HG02981 (cell line): ENCODE measurements around the gene GDF9.

Experiments used
- ATAC-seq: cut with Tn5 transposase; IDR thresholded peaks from one replicate; pipeline ENCODE4 v1.9.1; 2021; ENCODE audit warnings: mild to moderate bottlenecking, moderate library complexity; ENCODE audit not compliant: unreplicated experiment

Gene GDF9

GRCh38 chr5:132822650-132823480 is 43.4 kb downstream of the GDF9 start:
- ATAC-seq: no peak

GRCh38 chr5:132821791-132822190 is 44.5 kb downstream of the GDF9 start:
- ATAC-seq: no peak

- ATAC-seq: no peak
These were observed 44.9 kb downstream of the GDF9 start for GRCh38 chr5:132821350-132821749.

- ATAC-seq: peak; percentile 72
These were observed 46.0 kb downstream of the GDF9 start for GRCh38 chr5:132820162-132820754.

- no peak for ATAC-seq
These were observed 46.8 kb downstream of the GDF9 start for GRCh38 chr5:132819468-132819867.

GRCh38 chr5:132817011-132817410 is 49.3 kb downstream of the GDF9 start:
- ATAC-seq: no peak

GRCh38 chr5:132816554-132816953 is 49.7 kb downstream of the GDF9 start:
- ATAC-seq: no peak

- ATAC-seq: no peak
These were observed 50.2 kb downstream of the GDF9 start for GRCh38 chr5:132816083-132816482.

- no peak for ATAC-seq
These were observed 50.8 kb downstream of the GDF9 start for GRCh38 chr5:132815454-132815853.

- ATAC-seq: no peak
These were observed 51.6 kb downstream of the GDF9 start for GRCh38 chr5:132814503-132815294.

- no peak for ATAC-seq
These were observed 52.4 kb downstream of the GDF9 start for GRCh38 chr5:132813599-132814502.

- no peak for ATAC-seq
These were observed 53.3 kb downstream of the GDF9 start, which contains the start of gene SOWAHA for GRCh38 chr5:132812781-132813598. Gene SOWAHA (plus strand): TSS chr5:132813302. CDS start chr5:132813622, 320 bp downstream.

- no peak for ATAC-seq
These were observed 54.0 kb downstream of the GDF9 start for GRCh38 chr5:132812123-132812765.
